Breast epithelium (tissue), 3 donors: Measurements from ENCODE around the gene THRA.

Experiments
- POLR2A ChIP-seq: fragments of 450-650 bp; IDR thresholded peaks from one replicate; pipeline ENCODE4 v1.6.1; 2016; ENCODE audit warnings: antibody characterized with exemption, mild to moderate bottlenecking, moderate library complexity
- TF ChIP-seq, protein P1 (sequence below), 3 donors: fragments of 450-650 bp; IDR thresholded peaks; one replicate each; pipeline ENCODE4 v1.5.1; 2016 to 2017; ENCODE audit warnings: antibody characterized with exemption in 3 of 3, mild to moderate bottlenecking in 3 of 3, moderate library complexity in 3 of 3

GRCh38 chr17:40015005-40015997, 47.5 kb upstream of the THRA start, which contains the start of gene CSF3:
- TF ChIP-seq, protein P1, sequence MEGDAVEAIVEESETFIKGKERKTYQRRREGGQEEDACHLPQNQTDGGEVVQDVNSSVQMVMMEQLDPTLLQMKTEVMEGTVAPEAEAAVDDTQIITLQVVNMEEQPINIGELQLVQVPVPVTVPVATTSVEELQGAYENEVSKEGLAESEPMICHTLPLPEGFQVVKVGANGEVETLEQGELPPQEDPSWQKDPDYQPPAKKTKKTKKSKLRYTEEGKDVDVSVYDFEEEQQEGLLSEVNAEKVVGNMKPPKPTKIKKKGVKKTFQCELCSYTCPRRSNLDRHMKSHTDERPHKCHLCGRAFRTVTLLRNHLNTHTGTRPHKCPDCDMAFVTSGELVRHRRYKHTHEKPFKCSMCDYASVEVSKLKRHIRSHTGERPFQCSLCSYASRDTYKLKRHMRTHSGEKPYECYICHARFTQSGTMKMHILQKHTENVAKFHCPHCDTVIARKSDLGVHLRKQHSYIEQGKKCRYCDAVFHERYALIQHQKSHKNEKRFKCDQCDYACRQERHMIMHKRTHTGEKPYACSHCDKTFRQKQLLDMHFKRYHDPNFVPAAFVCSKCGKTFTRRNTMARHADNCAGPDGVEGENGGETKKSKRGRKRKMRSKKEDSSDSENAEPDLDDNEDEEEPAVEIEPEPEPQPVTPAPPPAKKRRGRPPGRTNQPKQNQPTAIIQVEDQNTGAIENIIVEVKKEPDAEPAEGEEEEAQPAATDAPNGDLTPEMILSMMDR (IDR thresholded peaks at IDR 0.05): no peak
- TF ChIP-seq POLR2A: no peak
